ENCODE data around the gene CHMP4B.

CHMP4B gene

DNA sequence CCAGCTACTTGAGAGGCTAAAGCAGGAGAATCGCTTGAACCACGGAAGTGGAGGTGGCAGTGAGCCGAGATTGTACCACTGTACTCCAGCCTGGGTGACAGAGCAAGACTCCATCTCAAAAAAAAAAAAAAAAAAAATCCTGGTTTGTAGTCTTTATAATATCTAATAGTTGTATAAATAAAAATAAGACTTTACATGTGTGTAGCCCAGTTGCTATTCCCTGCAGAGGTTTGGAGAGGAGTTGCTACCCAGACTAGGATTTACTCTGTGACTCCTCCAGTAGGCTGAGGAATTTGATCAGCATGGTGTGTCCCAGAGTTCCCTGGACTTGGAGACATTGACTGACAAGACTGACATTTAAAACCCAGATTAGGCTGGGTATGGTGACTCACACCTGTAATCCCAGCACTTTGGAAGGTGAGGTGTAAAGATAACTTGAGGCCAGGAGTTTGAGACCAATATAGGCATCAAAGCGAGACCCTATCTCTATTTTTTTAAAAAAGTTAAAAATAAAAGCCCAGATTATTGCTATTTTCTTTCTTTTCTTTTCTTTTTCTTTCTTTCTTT lies 10.2 kb downstream of the CHMP4B start:
- DNase-seq (ENCODE audit: low read depth) = no peak

DNA sequence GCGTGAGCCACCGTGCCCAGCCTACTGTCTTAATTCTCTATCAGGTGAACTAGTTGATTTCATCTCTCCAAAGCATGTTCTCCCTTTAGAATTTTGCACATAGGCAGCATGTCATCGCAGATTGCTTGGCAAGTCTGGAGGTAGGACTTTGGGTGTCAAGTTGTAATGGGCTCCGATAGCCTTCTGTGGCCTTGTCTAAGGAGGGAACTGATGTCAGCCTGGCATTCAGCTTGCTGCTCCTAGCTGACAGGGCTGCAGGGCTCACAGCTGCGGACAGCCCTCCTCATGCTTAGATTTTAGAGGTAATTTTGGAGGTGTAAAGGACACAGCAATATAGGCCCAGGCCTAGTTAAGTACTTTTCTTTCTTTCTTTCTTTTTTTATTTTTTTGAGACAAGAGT lies 11.3 kb downstream of the CHMP4B start:
- no peak for DNase-seq (ENCODE audit: low read depth)

- no peak for DNase-seq (ENCODE audit: low read depth)
These were observed 11.8 kb downstream of the CHMP4B start for GRCh38 chr20:33822991-33823390.

GRCh38 chr20:33824852-33825251 lies 13.7 kb downstream of the CHMP4B start:
- no peak for DNase-seq (ENCODE audit: low read depth)

DNA sequence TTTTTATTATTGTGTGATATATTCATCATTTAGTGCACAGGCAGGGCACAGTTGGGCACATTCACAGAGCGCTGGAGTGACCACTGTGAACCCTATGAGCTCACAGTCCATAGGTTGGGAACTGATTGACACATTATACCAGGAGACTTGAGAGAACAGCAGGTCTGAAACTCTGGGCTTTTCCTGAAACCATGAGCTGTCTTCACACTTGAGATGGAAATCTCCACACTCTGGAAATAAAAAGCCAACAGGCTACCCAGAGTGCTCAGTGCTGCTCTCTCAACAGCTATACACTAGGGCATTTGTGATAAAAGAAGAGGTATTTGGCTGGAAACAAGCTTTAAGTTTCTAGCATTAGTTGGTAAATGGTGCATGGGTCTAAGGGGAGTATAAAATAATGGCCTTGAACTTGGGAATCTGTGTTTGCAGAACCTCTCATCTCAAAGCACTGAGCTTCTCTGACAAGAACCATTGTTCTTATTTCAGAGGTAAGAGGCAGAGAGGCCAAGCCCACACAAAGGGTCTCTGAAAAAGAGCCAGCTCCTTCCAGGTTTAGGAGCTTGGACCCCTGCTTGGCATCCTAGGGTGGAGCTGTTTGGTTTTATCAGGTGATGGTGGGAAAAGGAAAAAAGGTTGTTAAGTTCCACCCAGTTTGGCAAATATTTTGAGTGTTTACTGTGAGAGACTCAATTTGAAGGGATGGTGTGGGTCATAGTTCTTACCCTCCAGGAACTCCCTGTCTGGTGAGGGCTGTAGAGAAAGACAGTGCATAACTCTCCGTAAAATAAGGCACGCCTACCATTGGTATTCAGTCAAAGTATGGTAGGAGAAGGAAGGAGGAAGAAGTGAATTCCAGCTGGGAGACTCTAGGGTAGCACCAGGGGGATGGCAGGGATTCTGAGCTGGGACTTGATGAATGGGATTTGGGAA lies 14.5 kb downstream of the CHMP4B start:
- no peak for DNase-seq (ENCODE audit: low read depth)

DNA sequence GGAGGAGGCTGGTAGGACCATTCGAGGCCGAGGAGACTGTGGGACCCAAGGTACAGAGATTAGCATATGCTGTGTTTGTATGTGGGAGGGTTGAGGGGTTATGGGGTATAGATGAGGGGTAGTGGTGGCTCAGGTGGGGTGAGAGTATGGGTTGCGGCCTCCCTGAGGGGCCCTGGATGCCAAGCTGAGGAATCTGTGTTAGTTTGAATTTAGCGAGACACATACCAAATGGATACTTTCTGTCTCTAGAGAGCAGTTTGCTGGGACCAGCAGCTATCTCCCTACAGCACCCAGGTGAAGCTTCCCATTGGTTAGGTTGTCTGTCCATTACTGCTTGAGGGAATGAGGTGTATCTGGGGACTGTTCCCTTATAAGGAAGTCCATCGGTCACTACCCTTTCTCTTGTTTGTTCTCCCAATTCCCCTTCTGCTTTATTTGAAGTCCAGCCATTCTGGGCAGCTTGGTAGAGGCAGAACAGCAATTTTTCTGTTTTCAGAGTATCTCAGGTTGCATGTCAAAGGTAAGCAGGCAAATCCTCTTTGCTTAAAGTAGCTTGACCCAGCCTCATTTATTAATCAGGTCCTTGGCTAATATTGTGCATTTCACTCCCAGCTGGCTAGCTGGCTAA lies 15.2 kb downstream of the CHMP4B start:
- no peak for DNase-seq (ENCODE audit: low read depth)

- no peak for DNase-seq (ENCODE audit: low read depth)
These were observed 16.0 kb downstream of the CHMP4B start for GRCh38 chr20:33827109-33827508.

DNA sequence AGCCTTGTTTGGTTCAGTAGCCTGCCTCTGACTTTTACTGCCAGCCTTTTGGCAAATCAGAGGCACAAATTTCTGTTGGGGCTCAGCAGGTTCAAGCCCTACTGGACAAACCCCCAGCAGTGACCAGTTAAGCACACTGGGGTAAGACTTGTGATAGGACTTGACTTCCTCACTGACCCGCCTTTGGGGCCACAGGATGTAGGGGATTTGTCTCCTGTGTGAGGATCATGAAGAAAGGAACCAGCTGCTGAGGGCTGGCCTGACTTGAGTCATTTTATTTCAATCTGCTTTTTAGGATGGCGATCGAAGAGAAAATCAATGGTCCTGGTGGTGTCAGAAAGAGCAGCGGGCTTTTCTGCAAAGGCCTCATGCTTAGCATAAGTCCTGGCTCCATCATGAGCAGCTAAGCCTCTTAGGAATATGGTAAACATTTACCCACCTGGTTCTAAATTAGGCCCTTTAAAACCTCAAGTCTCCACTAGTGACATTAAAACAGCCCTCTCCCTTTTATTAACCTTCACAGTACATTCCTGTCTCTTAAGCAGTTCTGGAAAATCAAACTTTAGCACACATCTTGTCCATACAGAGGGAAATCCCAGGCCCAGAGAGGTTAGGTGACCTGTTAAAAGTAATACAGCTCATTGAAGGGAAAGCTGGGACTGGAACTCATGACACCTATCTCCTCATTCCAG lies 16.6 kb downstream of the CHMP4B start:
- no peak for DNase-seq (ENCODE audit: low read depth)

DNA sequence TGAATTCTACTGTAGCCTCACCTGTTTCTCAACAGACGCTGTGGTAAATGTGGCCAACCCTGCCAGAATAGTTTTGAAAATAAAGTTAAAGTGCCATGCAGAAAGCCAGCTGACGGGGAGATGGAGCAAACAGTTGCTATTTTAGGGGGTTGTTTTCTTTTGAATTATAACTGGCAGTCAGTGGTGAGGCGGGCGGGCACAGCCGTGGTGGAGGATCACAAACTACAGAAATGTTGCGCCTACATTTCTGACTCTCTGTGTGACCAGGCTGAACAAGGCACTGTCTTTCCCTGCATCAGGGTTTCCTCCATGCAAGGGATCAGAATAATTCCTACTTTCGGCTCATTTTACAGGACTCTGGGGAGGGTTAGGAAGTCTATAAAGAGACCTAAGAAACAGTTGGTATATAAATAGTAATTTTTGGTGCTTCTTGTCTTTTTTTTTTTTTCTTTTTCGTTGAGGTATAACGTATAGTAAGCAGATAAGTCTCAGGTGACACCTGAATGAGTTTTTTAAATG lies 17.2 kb downstream of the CHMP4B start:
- DNase-seq (ENCODE audit: low read depth) = no peak

DNA sequence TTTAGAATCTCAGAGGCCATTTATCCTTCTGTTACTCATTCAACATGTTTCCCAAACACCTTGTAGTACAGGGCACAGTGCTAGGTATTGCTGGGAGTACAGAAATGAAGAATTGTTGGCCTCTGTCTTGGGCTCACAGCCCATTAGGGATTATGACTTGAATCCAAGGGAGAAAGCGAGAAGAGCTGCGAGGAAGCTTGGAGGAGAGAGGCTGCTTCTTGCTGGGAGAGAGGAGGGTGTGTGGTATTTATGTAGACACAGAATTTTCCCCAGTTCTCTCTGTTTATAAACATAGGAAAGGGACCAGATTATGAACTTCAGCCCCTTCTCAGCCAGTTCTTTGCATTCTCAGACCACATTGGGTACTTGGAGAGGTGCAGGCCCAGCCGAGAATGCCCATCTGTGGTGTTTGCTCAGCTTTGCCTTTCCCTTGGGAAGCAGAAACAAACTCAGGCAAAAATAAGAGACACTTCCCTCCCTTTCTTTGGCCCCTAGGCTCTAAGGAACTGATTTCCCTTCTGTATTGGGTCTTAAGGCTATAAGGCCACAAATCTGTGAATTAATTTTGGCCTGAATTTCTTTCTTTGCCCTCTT lies 17.9 kb downstream of the CHMP4B start:
- DNase-seq (ENCODE audit: low read depth) = no peak

- no peak for DNase-seq (ENCODE audit: low read depth)
These were observed 18.5 kb downstream of the CHMP4B start for GRCh38 chr20:33829636-33830035.

DNA sequence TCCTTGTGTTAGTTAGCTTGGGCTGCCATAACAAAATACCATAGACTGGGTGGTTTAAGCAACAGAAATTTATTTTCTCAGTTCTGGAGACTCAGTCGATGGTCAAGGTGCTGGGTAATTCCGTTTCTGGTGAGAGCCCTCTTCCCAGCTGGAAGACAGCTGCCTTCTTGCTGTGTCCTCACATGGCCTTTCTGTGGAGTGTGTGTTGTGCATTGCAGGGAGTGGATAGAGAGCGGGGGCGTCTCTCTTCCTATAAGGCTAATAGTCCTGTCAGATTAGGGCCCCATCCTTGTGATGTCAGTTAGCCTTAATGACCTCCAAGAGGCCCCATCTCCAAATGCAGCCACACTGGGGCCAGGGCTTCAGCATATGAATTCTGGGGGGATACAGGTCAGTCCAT lies 19.2 kb downstream of the CHMP4B start:
- DNase-seq (ENCODE audit: low read depth) = no peak

DNA sequence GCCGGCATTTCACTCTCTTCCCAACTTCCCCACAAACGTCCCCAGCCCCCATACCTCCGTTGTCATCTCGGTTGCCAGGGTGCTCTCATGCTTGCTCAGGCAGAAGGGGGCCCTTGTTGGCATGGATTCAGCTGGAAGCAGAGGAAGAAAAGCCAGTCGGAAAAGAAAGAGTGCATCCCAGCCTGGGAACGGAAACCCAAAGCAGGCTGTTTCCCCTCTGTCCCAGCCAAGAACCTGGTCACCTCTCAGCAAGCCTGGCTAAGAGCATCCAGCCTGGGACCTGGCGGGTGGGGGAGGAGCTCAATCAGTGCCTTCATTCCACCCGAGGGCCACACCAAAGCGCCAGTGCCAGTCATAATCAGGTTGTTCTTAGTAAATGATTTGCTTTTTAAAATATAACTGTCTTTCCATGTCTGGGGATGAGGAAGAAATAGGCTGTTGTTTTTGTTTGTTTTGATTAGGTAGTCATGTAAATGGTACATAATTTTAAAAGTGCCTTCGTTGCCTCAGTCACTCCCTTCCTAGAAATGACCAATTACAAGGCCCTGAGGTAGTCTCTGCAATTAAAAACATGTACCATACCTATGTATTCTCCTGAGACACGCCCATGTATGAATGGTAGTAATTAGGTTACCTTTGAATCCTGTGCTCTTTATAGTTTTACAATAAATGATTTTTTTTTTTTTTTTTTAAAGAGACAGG lies 21.1 kb downstream of the CHMP4B start:
- DNase-seq (ENCODE audit: low read depth) = no peak

- DNase-seq (ENCODE audit: low read depth) = no peak
These were observed 22.2 kb downstream of the CHMP4B start for GRCh38 chr20:33833333-33833732.

DNA sequence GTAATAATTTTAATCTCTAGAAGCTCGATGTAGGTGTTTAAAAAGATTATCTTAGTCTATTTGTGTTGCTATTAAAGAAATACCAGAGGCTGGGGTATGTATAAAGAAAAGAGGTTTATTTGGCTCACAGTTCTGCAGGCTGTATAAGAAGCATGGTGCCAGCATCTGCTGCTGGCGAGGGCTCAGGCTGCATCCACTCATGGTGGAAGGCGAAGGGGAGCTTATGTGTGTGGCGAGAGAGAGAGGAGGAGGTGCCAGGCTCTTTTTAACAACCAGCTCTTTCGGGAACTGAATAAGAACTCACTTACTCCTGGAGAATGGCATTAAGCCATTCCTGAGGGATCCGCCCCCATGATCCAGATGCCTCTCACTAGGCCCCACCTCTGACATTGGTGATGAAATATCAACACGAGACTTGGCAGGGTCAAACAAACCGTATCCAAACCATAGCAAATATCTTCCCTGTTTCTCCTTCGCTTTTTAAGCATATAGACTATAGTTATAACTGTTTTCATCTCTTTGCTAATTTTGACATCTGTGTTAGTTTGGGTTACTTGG lies 24.5 kb downstream of the CHMP4B start:
- no peak for DNase-seq (ENCODE audit: low read depth)

DNA sequence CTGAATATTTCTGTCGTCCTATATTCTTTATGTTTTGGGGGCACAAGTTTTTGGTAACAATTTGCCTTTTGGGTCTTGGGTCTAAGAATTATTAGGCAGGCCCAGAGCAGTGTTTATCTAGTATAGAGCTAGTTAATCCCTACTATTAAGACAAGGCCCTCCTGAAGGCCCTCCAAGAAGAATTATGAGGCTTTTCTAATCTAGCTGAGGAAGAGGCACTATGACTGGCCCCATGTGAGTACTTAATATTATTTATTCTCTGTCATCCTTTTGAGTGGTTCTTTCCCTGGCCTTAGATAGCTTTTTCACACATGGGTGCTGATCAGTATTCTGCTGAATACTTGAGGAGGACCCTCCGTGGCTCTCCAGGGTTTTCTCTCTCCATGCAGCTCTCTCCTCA lies 25.1 kb downstream of the CHMP4B start:
- no peak for DNase-seq (ENCODE audit: low read depth)

DNA sequence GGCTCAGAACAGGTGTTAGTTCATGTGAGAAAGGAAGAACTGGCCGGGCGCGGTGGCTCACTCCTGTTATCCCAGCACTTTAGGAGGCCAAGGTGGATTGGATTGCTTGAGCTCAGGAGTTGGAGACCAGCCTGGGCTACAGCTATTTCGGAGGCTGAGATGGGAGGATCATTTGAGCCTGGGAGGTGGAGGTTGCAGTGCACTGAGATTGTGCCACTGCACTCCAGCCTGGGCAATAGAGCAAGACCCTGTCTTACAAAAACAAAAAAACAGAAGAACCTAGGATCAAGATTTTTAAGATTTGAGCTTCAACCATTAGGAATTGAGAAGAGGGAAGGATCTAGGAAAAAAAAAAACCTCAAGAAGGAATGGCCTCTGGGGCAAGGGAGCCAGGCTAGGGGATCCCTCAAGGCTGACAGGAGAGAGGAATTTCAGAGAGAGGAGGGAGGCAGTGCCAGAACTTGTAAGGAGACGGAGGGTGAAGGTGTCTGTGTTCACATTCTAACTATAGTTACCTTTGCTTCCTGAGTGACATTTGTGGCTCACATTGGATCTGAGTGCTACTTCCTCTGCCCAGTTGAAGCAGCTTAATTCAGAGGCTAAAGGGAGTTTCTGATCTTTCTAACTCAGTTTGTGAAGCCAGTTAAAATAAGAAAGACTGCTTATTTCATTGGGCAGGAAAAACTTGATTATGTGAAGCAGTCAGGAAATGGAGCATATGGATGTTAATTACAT lies 26.1 kb downstream of the CHMP4B start:
- DNase-seq (ENCODE audit: low read depth) = no peak

DNA sequence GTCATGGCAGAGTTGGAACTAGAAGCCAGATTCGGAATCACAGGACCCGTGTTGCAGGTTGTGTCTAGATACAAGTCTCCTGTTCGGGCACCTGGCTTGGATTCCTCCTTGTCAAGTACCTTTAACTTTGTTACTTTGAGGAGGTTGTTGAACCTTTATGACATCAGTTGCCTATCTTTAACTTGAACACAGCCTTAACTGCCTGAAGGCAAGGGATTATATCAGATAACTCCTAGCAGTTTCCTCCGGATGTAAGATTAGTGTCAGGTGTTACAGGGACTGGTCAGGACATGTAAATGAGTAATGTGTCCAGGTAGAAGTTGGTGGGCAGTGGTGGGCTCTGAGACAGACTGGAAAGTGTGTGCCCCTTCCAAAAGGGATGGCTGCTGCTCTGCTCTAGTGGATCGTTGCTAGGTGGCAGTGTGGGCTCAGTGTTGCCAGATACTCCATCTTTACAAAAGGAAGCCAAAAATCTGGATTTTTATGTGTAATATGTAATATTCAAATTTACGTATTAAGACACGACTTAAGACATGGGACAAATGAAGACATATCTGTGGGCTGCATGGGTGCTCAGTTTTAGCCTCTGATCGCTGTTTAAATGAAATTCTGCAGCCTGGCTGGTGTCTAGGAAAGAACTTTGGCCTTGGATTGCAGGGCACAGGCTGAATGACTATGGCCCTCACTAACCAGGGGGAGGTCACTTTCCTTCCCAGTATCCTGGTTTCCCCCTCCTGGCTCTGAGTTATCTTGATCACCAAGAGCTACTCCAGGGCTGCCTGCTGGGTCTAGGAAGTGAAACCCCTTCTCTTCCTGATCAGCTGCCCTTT lies 27.1 kb downstream of the CHMP4B start:
- no peak for DNase-seq (ENCODE audit: low read depth)

GRCh38 chr20:33839591-33839990 lies 28.4 kb downstream of the CHMP4B start:
- DNase-seq (ENCODE audit: low read depth) = no peak

All from stromal cell of bone marrow (primary cell).